HepG2 (cell line): Measurements from ENCODE around the gene SOCS1. TPM values are rescaled to one million over a fixed set of nuclear protein-coding genes. Genes with fewer than 3 reads are reported as not detected.

Experiments used
- ATF7 ChIP-seq, 2 experiments: fragments of 450-650 bp in 1 of 2; sonication (generic) in 1 of 2; formaldehyde crosslinking in 1 of 2; IDR thresholded peaks; 2 replicates each; pipeline versions ENCODE4 v1.4.0 to v1.6.1; 2016 to 2020; ENCODE audit warnings: antibody characterized with exemption in 1 of 2, mild to moderate bottlenecking in 1 of 2, missing genetic modification reagents in 1 of 2
- MED13 ChIP-seq: sonication (generic); formaldehyde crosslinking; IDR thresholded peaks from 2 replicates; pipeline ENCODE4 v1.5.0; 2020; ENCODE audit warnings: missing genetic modification reagents
- PAWR ChIP-seq: sonication (generic); formaldehyde crosslinking; IDR thresholded peaks from 2 replicates; pipeline ENCODE4 v1.4.0; 2020; ENCODE audit warnings: missing genetic modification reagents, mild to moderate bottlenecking, borderline replicate concordance
- SOX5 ChIP-seq: IDR thresholded peaks from 2 replicates; pipeline ENCODE4 v1.6.1; 2016; ENCODE audit warnings: borderline replicate concordance
- ZGPAT ChIP-seq: IDR thresholded peaks from 2 replicates; pipeline ENCODE4 v1.6.1; 2016; ENCODE audit warnings: mild to moderate bottlenecking
- ZNF430 ChIP-seq: sonication (generic); formaldehyde crosslinking; IDR thresholded peaks from 2 replicates; pipeline ENCODE4 v1.9.0; 2021; ENCODE audit warnings: mild to moderate bottlenecking, missing genetic modification reagents
- ZNF503 ChIP-seq: sonication (generic); formaldehyde crosslinking; IDR thresholded peaks from 2 replicates; pipeline ENCODE4 v1.4.0; 2020; ENCODE audit warnings: missing genetic modification reagents
- ZNF580 ChIP-seq: IDR thresholded peaks from 2 replicates; pipeline ENCODE4 v1.6.1; 2016; ENCODE audit warnings: low read depth, borderline replicate concordance
- polyA plus RNA-seq, 8 experiments: library from polyadenylated mRNA; depleted of rRNA in 3 of 8; stranded (reverse) in 7 of 8; unstranded in 1 of 8; fragments of >200 nt; fragmentation: Illumina TruSeq in 4 of 8; extraction: Trizol in 4 of 8; gene quantifications; 2 replicates each; pipeline versions ENCODE4 v1.2.1 to v1.2.3, GENCODE V29; 2011 to 2016; ENCODE audit warnings: low read depth in 4 of 8, missing spikeins in 1 of 8, mixed read lengths in 1 of 8; ENCODE audit not compliant: insufficient read depth in 1 of 8
- total RNA-seq, 5 experiments: library from RNA; depleted of rRNA; stranded (reverse); fragments of >200 nt; fragmentation: Illumina TruSeq; extraction: Trizol; gene quantifications; 2 replicates each; pipeline ENCODE4 v1.2.3, GENCODE V29; 2016; ENCODE audit warnings: low read depth in 1 of 5
- TF ChIP-seq, protein P1 (sequence below): sonication (generic); formaldehyde crosslinking; IDR thresholded peaks from 2 replicates; pipeline ENCODE4 v1.4.0; 2020; ENCODE audit warnings: missing genetic modification reagents, mild to moderate bottlenecking, borderline replicate concordance
- TF ChIP-seq, protein P2 (sequence below): sonication (generic); formaldehyde crosslinking; IDR thresholded peaks from 2 replicates; pipeline ENCODE4 v1.5.1; 2020; ENCODE audit warnings: mild to moderate bottlenecking, missing genetic modification reagents, moderate library complexity

Gene SOCS1
- total and polyA plus RNA-seq, 2 of the 13 experiments (the other 11 are each of a cell fraction or from before 2014, with no cell fraction given) = 5.3 to 6.3 TPM

- TF ChIP-seq ZNF503 (CRISPR knock-in tag) (peak; percentile 68; the same call in 1 of the 2 replicates), ATF7 (IDR thresholded peaks at IDR 0.05) (no peak), ATF7 (CRISPR knock-in tag; IDR thresholded peaks at IDR 0.05) (peak; percentile 85), PAWR (CRISPR knock-in tag) (peak; percentile 94), ZNF430 (CRISPR knock-in tag) (no peak; the same call in 1 of the 2 replicates), ZGPAT (peak; percentile 10; the same call in 1 of the 2 replicates), ZNF580 (CRISPR knock-in tag) (peak; percentile 65; the same call in 1 of the 2 replicates), MED13 (CRISPR knock-in tag) (peak; percentile 45; the same call in 1 of the 2 replicates), SOX5 (CRISPR knock-in tag) (peak; percentile 27; the same call in 1 of the 2 replicates)
- TF ChIP-seq, protein P1, sequence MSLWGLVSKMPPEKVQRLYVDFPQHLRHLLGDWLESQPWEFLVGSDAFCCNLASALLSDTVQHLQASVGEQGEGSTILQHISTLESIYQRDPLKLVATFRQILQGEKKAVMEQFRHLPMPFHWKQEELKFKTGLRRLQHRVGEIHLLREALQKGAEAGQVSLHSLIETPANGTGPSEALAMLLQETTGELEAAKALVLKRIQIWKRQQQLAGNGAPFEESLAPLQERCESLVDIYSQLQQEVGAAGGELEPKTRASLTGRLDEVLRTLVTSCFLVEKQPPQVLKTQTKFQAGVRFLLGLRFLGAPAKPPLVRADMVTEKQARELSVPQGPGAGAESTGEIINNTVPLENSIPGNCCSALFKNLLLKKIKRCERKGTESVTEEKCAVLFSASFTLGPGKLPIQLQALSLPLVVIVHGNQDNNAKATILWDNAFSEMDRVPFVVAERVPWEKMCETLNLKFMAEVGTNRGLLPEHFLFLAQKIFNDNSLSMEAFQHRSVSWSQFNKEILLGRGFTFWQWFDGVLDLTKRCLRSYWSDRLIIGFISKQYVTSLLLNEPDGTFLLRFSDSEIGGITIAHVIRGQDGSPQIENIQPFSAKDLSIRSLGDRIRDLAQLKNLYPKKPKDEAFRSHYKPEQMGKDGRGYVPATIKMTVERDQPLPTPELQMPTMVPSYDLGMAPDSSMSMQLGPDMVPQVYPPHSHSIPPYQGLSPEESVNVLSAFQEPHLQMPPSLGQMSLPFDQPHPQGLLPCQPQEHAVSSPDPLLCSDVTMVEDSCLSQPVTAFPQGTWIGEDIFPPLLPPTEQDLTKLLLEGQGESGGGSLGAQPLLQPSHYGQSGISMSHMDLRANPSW (CRISPR knock-in tag) = peak; percentile 86; the same call in 1 of the 2 replicates
- TF ChIP-seq, protein P2, sequence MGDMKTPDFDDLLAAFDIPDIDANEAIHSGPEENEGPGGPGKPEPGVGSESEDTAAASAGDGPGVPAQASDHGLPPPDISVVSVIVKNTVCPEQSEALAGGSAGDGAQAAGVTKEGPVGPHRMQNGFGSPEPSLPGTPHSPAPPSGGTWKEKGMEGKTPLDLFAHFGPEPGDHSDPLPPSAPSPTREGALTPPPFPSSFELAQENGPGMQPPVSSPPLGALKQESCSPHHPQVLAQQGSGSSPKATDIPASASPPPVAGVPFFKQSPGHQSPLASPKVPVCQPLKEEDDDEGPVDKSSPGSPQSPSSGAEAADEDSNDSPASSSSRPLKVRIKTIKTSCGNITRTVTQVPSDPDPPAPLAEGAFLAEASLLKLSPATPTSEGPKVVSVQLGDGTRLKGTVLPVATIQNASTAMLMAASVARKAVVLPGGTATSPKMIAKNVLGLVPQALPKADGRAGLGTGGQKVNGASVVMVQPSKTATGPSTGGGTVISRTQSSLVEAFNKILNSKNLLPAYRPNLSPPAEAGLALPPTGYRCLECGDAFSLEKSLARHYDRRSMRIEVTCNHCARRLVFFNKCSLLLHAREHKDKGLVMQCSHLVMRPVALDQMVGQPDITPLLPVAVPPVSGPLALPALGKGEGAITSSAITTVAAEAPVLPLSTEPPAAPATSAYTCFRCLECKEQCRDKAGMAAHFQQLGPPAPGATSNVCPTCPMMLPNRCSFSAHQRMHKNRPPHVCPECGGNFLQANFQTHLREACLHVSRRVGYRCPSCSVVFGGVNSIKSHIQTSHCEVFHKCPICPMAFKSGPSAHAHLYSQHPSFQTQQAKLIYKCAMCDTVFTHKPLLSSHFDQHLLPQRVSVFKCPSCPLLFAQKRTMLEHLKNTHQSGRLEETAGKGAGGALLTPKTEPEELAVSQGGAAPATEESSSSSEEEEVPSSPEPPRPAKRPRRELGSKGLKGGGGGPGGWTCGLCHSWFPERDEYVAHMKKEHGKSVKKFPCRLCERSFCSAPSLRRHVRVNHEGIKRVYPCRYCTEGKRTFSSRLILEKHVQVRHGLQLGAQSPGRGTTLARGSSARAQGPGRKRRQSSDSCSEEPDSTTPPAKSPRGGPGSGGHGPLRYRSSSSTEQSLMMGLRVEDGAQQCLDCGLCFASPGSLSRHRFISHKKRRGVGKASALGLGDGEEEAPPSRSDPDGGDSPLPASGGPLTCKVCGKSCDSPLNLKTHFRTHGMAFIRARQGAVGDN (CRISPR knock-in tag) = peak; percentile 95
These were observed 1.3 kb upstream of the SOCS1 start (continued) for GRCh38 chr16:11257131-11257938.
